Measurements from ENCODE around the gene RAB6D.
"Not testable (repeated sequence)": the region's sequence is repeated elsewhere in the genome, so short reads cannot be mapped to it uniquely, and the experiment has no call there.

DNA sequence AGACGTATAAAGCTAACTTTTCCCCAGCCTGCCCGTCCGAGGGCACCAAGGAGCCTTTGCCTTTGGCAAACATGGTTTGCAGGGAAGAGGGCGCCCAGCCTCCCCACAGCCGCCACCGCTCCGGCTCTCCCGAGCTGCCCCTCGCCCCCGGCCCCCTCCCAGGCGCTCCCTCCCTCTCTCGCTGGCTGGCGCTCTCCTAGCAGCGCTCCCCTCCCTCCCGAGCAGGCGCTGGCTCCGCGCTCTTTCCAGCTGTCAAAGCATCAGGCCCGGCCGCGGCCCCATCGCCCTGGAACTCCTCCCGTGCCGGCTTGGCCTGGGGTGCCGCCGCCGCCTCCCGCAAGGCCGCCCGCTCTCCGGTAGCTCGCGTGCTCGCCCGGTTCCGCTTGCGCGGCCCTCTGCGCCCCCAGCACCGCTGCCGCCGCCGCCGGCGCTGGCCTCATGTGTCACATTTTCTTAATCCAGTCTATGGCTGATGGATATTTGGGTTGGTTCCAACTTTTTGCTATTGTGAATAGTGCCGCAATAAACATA lies 10.7 kb downstream of the RAB6D start:
- TF ChIP-seq, protein P1, sequence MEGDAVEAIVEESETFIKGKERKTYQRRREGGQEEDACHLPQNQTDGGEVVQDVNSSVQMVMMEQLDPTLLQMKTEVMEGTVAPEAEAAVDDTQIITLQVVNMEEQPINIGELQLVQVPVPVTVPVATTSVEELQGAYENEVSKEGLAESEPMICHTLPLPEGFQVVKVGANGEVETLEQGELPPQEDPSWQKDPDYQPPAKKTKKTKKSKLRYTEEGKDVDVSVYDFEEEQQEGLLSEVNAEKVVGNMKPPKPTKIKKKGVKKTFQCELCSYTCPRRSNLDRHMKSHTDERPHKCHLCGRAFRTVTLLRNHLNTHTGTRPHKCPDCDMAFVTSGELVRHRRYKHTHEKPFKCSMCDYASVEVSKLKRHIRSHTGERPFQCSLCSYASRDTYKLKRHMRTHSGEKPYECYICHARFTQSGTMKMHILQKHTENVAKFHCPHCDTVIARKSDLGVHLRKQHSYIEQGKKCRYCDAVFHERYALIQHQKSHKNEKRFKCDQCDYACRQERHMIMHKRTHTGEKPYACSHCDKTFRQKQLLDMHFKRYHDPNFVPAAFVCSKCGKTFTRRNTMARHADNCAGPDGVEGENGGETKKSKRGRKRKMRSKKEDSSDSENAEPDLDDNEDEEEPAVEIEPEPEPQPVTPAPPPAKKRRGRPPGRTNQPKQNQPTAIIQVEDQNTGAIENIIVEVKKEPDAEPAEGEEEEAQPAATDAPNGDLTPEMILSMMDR (IDR thresholded peaks at IDR 0.05 in 2 of 3, conservative IDR thresholded peaks at IDR 0.05 in 1 of 3; ENCODE audit: borderline replicate concordance in 1 of 3, insufficient read depth in 1 of 3, low read depth in 2 of 3, low read length in 2 of 3): not testable (repeated sequence)
- not testable (repeated sequence) for TF ChIP-seq SIN3A, FOSL1 (IDR thresholded peaks at IDR 0.05; ENCODE audit: low read depth)
